Glutamatergic neuron (in vitro differentiated cells): ENCODE results near the gene MED13L. TPM values are rescaled to one million over a fixed set of nuclear protein-coding genes. Genes with fewer than 3 reads are reported as not detected.

Experiments used
- DNase-seq: peaks from one replicate; pipeline ENCODE4 v3.0.0; 2022
- H3K27ac Mint-ChIP-seq: one replicate; pipeline ENCODE4 v1.8.0; 2020; ENCODE audit warnings: mild to moderate bottlenecking, mixed read lengths, inconsistent platforms; ENCODE audit not compliant: unreplicated experiment
- H3K27me3 Mint-ChIP-seq: one replicate; pipeline ENCODE4 v1.8.0; 2020; ENCODE audit warnings: mild to moderate bottlenecking, moderate library complexity, mixed read lengths, inconsistent platforms; ENCODE audit not compliant: unreplicated experiment
- H3K36me3 Mint-ChIP-seq: one replicate; pipeline ENCODE4 v1.8.0; 2020; ENCODE audit warnings: mild to moderate bottlenecking, mixed read lengths, inconsistent platforms; ENCODE audit not compliant: unreplicated experiment
- H3K4me1 Mint-ChIP-seq: one replicate; pipeline ENCODE4 v1.8.0; 2020; ENCODE audit warnings: mild to moderate bottlenecking, low read depth, mixed read lengths, inconsistent platforms; ENCODE audit not compliant: unreplicated experiment
- H3K4me3 Mint-ChIP-seq: one replicate; pipeline ENCODE4 v1.8.0; 2020; ENCODE audit warnings: mild to moderate bottlenecking, mixed read lengths, inconsistent platforms; ENCODE audit not compliant: unreplicated experiment
- H3K9me3 Mint-ChIP-seq: one replicate; pipeline ENCODE4 v1.8.0; 2020; ENCODE audit warnings: mild to moderate bottlenecking, moderate library complexity, mixed read lengths, inconsistent platforms; ENCODE audit not compliant: unreplicated experiment
- CTCF ChIP-seq: fragments of 200-600 bp; sonication (generic); IDR thresholded peaks from one replicate; pipeline ENCODE4 v1.5.0; 2021; ENCODE audit not compliant: partially characterized antibody, unreplicated experiment
- total RNA-seq: library from RNA; stranded (reverse); fragmentation: NEBNext Ultra II Directional; extraction: Animal tissue kit (Norgen Biotek cat#: 25700); gene quantifications from one replicate; pipeline ENCODE4 v1.2.1, GENCODE V29; 2021; ENCODE audit not compliant: unreplicated experiment

The MED13L gene
- total RNA-seq, 1 donor from 2014 or later: 95.5 TPM

DNA sequence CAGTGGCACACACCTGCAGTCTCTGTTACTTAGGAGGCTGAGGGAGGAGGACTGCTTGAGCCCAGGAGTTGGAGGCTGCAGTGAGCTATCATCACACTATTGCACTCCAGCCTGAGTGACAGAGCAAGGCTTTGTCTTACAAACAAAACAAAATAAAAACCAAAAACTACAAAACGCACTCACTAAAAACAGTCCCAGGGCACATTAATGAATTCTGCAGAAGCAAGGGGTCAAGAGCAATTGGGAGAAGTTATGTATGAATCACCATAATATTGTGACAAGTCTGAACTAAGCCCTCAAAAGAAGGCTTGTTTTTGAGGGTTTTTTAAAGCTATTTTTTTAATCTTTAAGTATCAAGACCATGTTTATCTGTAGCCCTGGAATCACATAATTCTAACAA lies 201.1 kb downstream of the MED13L start:
- H3K9me3 Mint-ChIP-seq: no peaks in the 10 kb centered on the region
- no peaks in the 10 kb centered on the region for H3K27me3 Mint-ChIP-seq
- H3K4me3 Mint-ChIP-seq: no peak overlapping the region
- TF ChIP-seq CTCF: no peak
- no peaks in the 10 kb centered on the region for H3K36me3 Mint-ChIP-seq
- H3K4me1 Mint-ChIP-seq: peaks cover 3% of the 10 kb centered on the region
- DNase-seq: no peak
- no peak overlapping the region for H3K27ac Mint-ChIP-seq

DNA sequence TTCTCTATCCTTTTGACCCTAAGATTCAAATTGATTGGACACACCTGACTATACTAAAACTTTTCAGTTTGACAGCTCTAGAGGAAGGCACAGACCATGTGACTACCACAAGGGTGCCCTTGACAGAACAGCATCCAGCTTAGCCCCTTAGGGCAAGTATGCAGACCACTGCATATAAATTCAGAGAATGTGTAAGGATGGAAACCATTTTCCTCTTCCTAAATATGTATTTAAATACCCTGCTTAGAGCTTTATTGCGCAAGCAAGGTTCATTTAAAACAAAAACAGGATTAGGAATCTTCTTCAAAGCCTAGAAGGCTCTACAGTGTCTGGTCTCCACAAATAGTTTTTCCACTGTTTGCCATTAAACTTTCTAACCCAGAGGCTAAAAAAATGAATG lies 202.8 kb downstream of the MED13L start:
- peaks cover 3% of the 10 kb centered on the region for H3K4me1 Mint-ChIP-seq
- no peak overlapping the region for H3K4me3 Mint-ChIP-seq
- H3K36me3 Mint-ChIP-seq: no peaks in the 10 kb centered on the region
- DNase-seq: no peak
- H3K27ac Mint-ChIP-seq: no peak overlapping the region
- no peak for TF ChIP-seq CTCF
- no peaks in the 10 kb centered on the region for H3K27me3 Mint-ChIP-seq
- H3K9me3 Mint-ChIP-seq: no peaks in the 10 kb centered on the region

GRCh38 chr12:116071555-116072230 lies 205.8 kb downstream of the MED13L start:
- no peak for TF ChIP-seq CTCF
- Mint-ChIP-seq H3K9me3 (no peaks in the 10 kb centered on the region), H3K4me3 (no peak overlapping the region), H3K36me3 (no peaks in the 10 kb centered on the region), H3K4me1 (peaks cover 3% of the 10 kb centered on the region), H3K27ac (no peak overlapping the region), H3K27me3 (no peaks in the 10 kb centered on the region)
- no peak for DNase-seq

DNA sequence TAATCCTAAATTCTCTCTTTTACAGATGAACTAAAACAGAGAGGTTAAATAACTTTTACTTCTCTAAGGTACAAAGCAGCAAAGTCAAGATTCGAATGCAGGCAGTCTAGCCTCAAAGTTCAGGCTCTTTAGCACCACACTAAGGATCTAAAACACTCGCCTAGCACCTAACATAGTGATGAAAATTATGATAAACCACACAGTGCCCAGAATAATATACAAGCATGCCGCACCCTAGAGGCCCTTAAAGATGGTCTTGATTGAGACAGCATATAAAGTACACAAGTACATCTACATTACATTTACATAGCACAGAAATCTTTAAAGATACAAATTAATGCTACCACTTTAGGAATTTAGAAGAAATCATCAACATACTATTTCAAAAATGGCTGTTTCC lies 207.0 kb downstream of the MED13L start:
- no peaks in the 10 kb centered on the region for H3K27me3 Mint-ChIP-seq
- no peak overlapping the region for H3K27ac Mint-ChIP-seq
- no peak for DNase-seq
- H3K4me1 Mint-ChIP-seq: peaks cover 8% of the 10 kb centered on the region
- H3K36me3 Mint-ChIP-seq: no peaks in the 10 kb centered on the region
- H3K9me3 Mint-ChIP-seq: no peaks in the 10 kb centered on the region
- no peak for TF ChIP-seq CTCF
- H3K4me3 Mint-ChIP-seq: no peak overlapping the region

DNA sequence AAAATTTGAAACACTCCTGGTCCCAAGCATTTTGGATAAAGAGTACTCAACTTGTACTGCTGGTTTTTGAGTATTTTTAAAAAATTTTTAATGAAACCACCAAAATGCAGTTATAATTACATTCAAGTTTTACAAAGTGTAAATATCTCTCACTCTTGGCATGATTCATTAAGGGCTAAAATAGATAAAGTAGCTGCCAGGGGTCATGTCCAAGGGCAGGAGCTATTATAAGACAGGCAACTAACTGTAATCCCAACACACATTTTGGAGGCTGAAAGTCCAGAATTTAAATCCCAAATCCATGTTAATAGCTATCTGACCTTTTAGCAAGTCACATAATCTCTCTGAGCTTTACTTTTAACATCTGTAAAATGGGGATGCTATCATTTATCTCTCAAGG lies 207.6 kb downstream of the MED13L start:
- H3K4me3 Mint-ChIP-seq: no peak overlapping the region

More for the DNA sequence above, 207.6 kb downstream of the MED13L start:
- TF ChIP-seq CTCF: no peak
- DNase-seq: no peak
- Mint-ChIP-seq H3K9me3 (no peaks in the 10 kb centered on the region), H3K4me1 (peaks cover 10% of the 10 kb centered on the region), H3K27ac (no peak overlapping the region), H3K27me3 (no peaks in the 10 kb centered on the region), H3K36me3 (no peaks in the 10 kb centered on the region)
